Panc1 (cell line): Measurements from ENCODE around the gene IFT172. TPM values are rescaled to one million over a fixed set of nuclear protein-coding genes. Genes with fewer than 3 reads are reported as not detected.

Source experiments
- ATAC-seq: fragments of 200-7000 bp; cut with Tn5 transposase; 2 replicates; pipeline ENCODE4 v1.9.1; 2020; ENCODE audit warnings: mild to moderate bottlenecking, moderate library complexity
- BruUV-seq: library from RNA; stranded (reverse); fragments of 400-500 nt; replicated peaks from 2 replicates; lab custom pipeline; 2021; lab: Mats Ljungman, UMichigan
- CTCF ChIA-PET: fragments of 300-600 bp; sonication (Branson Sonifier 250); formaldehyde crosslinking; loops from one replicate; lab custom pipeline; 2022; ENCODE audit warnings: antibody characterized with exemption; lab: Charles Lee
- POLR2A ChIA-PET: fragments of 300-600 bp; sonication (Branson Sonifier 250); formaldehyde crosslinking; loops from one replicate; lab custom pipeline; 2022; ENCODE audit warnings: antibody characterized with exemption; lab: Charles Lee
- DNase-seq: peaks from one replicate; pipeline ENCODE4 v3.0.0-alpha.2; 2010; ENCODE audit warnings: low read depth, low spot score
- H3K27ac ChIP-seq: 2 replicates; pipeline ENCODE4 v1.5.1; 2011; ENCODE audit warnings: mild to moderate bottlenecking, low read length, inconsistent platforms
- H3K27me3 ChIP-seq: fragments of 200-500 bp; sonication (Bioruptor generic); 2 replicates; pipeline ENCODE4 v1.6.0; 2014; ENCODE audit warnings: low read length, inconsistent platforms; ENCODE audit not compliant: control insufficient read depth, insufficient read depth
- H3K36me3 ChIP-seq: fragments of 200-500 bp; sonication (Bioruptor generic); 2 replicates; pipeline ENCODE4 v1.5.1; 2014; ENCODE audit warnings: inconsistent platforms, mild to moderate bottlenecking, low read length, moderate library complexity; ENCODE audit not compliant: control insufficient read depth, insufficient read depth
- H3K4me1 ChIP-seq: 2 replicates; pipeline ENCODE4 v1.5.1; 2011; ENCODE audit warnings: inconsistent platforms, mild to moderate bottlenecking, low read length, moderate library complexity; ENCODE audit not compliant: control insufficient read depth, insufficient read depth
- H3K4me3 ChIP-seq, 2 experiments: 2 replicates each; pipeline ENCODE4 v1.5.1; 2011 to 2012; ENCODE audit warnings: low read depth in 2 of 2, low read length in 2 of 2, mild to moderate bottlenecking in 2 of 2, inconsistent platforms in 1 of 2, moderate library complexity in 1 of 2
- H3K9me3 ChIP-seq: fragments of 200-500 bp; sonication (Bioruptor generic); 2 replicates; pipeline ENCODE4 v1.5.1; 2014; ENCODE audit warnings: low read depth, mild to moderate bottlenecking, inconsistent platforms, low read length, moderate library complexity; ENCODE audit not compliant: control insufficient read depth, insufficient read depth
- POLR2AphosphoS5 ChIP-seq: IDR thresholded peaks from 2 replicates; pipeline ENCODE4 v1.6.1; 2012; ENCODE audit warnings: mild to moderate bottlenecking, low read depth, low read length, moderate library complexity
- SIN3A ChIP-seq: IDR thresholded peaks from 2 replicates; pipeline ENCODE4 v1.6.1; 2012; ENCODE audit warnings: low read depth, mild to moderate bottlenecking, low read length, moderate library complexity, borderline replicate concordance; ENCODE audit not compliant: insufficient read depth
- TCF7L2 ChIP-seq: IDR thresholded peaks from 2 replicates; pipeline ENCODE4 v1.6.1; 2011; ENCODE audit warnings: mild to moderate bottlenecking, low read depth, low read length, inconsistent platforms
- in situ Hi-C: cut with HindIII; loops from 2 replicates; pipeline ENCODE4 v1.10.0; 2016; ENCODE audit warnings: low sequenced_read_pairs, low pct_unique_long_range_greater_than_20kb
- intact Hi-C: fragments of 100-400 bp; cut with micrococcal nuclease; formaldehyde crosslinking; loops from one replicate; pipeline ENCODE4 v1.10.0; 2022; ENCODE audit not compliant: unreplicated experiment
- total RNA-seq: library from RNA; stranded (reverse); gene quantifications from one replicate; pipeline ENCODE4 v1.2.1, GENCODE V29; 2021; ENCODE audit not compliant: unreplicated experiment
- TF ChIP-seq, protein P1 (sequence below), 2 experiments: IDR thresholded peaks; 2 replicates each; pipeline ENCODE4 v1.6.1; 2011 to 2012; ENCODE audit warnings: low read depth in 2 of 2, control low read depth in 1 of 2, low read length in 1 of 2, mild to moderate bottlenecking in 1 of 2, moderate library complexity in 1 of 2; ENCODE audit not compliant: insufficient read depth in 1 of 2
- TF ChIP-seq, protein P2 (sequence below): fragments of 450-650 bp; IDR thresholded peaks from 2 replicates; pipeline ENCODE4 v1.5.1; 2017; ENCODE audit warnings: mild to moderate bottlenecking

Gene IFT172
- total RNA-seq, 1 experiment from 2014 or later: 16.7 TPM

DNA sequence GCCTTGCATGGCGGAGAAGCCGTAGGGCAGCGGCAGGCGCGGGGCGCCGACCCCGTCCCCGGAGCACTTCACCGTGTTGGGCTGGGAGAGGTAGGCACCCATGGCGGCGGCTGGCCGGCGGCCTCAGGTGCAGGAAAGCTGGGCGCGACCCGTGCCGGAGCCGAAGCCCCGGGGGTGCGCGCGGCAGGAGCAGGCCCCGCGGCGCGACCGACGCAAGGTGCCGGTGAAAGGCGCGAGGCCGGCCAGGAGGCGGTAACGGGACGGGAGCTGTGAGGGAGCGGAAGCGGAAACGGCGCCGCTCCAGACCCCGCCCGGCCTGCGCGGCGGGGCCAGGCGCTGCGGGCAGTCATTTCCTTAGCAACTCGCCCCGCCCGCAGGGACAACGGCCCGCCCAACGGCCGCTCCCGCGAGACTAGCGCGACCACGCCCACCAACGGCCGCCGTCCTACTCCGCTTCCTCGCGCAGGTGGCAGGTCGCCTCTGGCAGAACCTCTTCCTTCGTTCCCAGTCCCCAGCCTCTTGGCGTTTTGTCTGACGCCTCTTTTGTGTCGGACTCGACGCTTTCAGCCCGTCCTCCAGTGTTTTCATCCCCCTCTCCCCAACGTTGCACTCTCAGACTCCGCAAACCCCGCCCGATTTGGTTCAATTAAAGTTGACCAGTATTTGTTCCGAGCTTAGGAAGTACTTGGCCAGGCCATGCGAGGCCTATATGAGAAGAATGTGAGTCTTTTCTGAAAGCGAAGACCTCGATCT lies 80.0 kb downstream of the IFT172 start, which contains the start of gene PPM1G:
Gene PPM1G (minus strand): TSS at position 271 of the 753 bp plus-strand sequence. CDS start 169 bp downstream, at position 102.
- no TSS peak for BruUV-seq
- ATAC-seq (peak; percentile 98), DNase-seq (peak; percentile 76)
- in situ Hi-C loops (no loop called here), intact Hi-C loops (loop anchor here (5.0 kb wide), 1 partner anchor 218 kb away; the partner anchor contains the start of genes CCDC121 and GPN1)
- TF ChIP-seq TCF7L2 (no peak), POLR2AphosphoS5 (peak; percentile 99), SIN3A (peak; percentile 72; the same call in 1 of the 2 replicates)
- TF ChIP-seq, protein P1, sequence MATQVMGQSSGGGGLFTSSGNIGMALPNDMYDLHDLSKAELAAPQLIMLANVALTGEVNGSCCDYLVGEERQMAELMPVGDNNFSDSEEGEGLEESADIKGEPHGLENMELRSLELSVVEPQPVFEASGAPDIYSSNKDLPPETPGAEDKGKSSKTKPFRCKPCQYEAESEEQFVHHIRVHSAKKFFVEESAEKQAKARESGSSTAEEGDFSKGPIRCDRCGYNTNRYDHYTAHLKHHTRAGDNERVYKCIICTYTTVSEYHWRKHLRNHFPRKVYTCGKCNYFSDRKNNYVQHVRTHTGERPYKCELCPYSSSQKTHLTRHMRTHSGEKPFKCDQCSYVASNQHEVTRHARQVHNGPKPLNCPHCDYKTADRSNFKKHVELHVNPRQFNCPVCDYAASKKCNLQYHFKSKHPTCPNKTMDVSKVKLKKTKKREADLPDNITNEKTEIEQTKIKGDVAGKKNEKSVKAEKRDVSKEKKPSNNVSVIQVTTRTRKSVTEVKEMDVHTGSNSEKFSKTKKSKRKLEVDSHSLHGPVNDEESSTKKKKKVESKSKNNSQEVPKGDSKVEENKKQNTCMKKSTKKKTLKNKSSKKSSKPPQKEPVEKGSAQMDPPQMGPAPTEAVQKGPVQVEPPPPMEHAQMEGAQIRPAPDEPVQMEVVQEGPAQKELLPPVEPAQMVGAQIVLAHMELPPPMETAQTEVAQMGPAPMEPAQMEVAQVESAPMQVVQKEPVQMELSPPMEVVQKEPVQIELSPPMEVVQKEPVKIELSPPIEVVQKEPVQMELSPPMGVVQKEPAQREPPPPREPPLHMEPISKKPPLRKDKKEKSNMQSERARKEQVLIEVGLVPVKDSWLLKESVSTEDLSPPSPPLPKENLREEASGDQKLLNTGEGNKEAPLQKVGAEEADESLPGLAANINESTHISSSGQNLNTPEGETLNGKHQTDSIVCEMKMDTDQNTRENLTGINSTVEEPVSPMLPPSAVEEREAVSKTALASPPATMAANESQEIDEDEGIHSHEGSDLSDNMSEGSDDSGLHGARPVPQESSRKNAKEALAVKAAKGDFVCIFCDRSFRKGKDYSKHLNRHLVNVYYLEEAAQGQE (IDR thresholded peaks at IDR 0.05; ENCODE audit: insufficient read depth in 1 of 2, low read depth in 2 of 2, low read length in 1 of 2): peak in 1 of 2 experiments; percentile 58; a peak in 1 of 4 replicates
- TF ChIP-seq, protein P2, sequence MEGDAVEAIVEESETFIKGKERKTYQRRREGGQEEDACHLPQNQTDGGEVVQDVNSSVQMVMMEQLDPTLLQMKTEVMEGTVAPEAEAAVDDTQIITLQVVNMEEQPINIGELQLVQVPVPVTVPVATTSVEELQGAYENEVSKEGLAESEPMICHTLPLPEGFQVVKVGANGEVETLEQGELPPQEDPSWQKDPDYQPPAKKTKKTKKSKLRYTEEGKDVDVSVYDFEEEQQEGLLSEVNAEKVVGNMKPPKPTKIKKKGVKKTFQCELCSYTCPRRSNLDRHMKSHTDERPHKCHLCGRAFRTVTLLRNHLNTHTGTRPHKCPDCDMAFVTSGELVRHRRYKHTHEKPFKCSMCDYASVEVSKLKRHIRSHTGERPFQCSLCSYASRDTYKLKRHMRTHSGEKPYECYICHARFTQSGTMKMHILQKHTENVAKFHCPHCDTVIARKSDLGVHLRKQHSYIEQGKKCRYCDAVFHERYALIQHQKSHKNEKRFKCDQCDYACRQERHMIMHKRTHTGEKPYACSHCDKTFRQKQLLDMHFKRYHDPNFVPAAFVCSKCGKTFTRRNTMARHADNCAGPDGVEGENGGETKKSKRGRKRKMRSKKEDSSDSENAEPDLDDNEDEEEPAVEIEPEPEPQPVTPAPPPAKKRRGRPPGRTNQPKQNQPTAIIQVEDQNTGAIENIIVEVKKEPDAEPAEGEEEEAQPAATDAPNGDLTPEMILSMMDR: no peak
- ChIA-PET CTCF (interaction anchor here (0.6 kb wide), 2 partner anchors 96 to 274 kb away, joined by 4 read pairs; no protein-coding TSS in a partner anchor), POLR2A (interaction anchor here (1.0 kb wide), 2 partner anchors 28 to 77 kb away, joined by 4 to 5 read pairs; no protein-coding TSS in a partner anchor)
- Histone ChIP-seq H3K4me3 (peak within 1 kb of the TSS; percentile 93 to 96), H3K9me3 (no peaks in the 10 kb centered on the region), H3K4me1 (peaks cover 16% of the 10 kb centered on the region), H3K27ac (peak within 1 kb of the TSS; percentile 100), H3K36me3 (peaks cover 8% of the 10 kb centered on the region), H3K27me3 (no peaks in the 10 kb centered on the region)

DNA sequence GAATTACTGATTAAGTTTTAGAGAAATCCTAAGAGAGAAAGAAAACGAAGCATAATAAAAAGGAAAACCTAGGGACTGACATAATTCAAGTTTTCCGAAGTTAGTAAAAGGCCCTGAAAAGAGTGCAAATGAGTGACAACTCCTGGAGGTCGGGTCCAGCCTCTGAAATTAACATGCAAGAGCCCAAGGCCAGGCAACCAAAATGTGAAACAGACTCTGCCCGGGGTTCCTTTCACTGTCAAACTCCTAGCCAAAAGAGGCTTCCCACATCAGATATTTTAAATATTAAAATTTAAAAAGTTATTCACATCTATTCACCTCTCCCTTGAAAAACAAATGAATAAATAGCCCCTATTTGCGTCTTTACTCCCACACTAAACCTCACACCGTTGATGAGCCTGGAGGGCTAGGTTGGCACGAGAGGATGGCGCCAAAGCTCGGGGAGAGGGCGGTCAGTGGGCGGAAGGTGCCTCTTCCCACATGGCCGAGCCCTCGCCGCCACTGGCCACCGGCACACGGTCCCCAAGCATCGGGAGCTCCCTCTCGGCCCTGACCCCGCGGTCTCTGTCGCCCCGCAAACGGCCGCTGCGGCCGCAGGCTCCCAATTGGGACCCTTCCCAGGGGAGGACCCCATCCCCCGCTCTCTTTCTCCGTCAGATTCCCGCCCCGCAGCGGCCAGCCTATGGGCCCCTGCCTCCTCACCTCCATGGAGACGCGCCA lies 80.8 kb downstream of the IFT172 start:
- peaks cover 8% of the 10 kb centered on the region for H3K36me3 ChIP-seq
- no TSS peak for BruUV-seq
- H3K4me1 ChIP-seq: peaks cover 16% of the 10 kb centered on the region
- ChIA-PET CTCF (interaction anchor here (0.6 to 0.7 kb wide), 3 partner anchors 96 to 275 kb away, joined by 3 to 4 read pairs (median 4); no protein-coding TSS in a partner anchor), POLR2A (interaction anchor here (0.7 to 1.0 kb wide), 3 partner anchors 27 to 79 kb away, joined by 4 to 5 read pairs (median 5); no protein-coding TSS in a partner anchor)
- H3K27me3 ChIP-seq: no peaks in the 10 kb centered on the region
- no peaks in the 10 kb centered on the region for H3K9me3 ChIP-seq
- TF ChIP-seq, protein P1 (IDR thresholded peaks at IDR 0.05; ENCODE audit: insufficient read depth in 1 of 2, low read depth in 2 of 2, low read length in 1 of 2): no peak
- TF ChIP-seq SIN3A: no peak
- TF ChIP-seq, protein P2: no peak
- no peak for TF ChIP-seq TCF7L2
- no peak for TF ChIP-seq POLR2AphosphoS5
- H3K27ac ChIP-seq: peak overlapping the region; percentile 87
- in situ Hi-C loops (no loop called here), intact Hi-C loops (loop anchor here (5.0 kb wide), 1 partner anchor 219 kb away; the partner anchor contains the start of genes CCDC121 and GPN1)
- peak overlapping the region; percentile 93 to 96 for H3K4me3 ChIP-seq
- ATAC-seq (peak; percentile 70), DNase-seq (no peak)
